ENCODE results near the gene PIP5K1A.

PIP5K1A gene

GRCh38 chr1:151289080-151289935, 91.0 kb downstream of the PIP5K1A start:
- TF ChIP-seq, protein P1, sequence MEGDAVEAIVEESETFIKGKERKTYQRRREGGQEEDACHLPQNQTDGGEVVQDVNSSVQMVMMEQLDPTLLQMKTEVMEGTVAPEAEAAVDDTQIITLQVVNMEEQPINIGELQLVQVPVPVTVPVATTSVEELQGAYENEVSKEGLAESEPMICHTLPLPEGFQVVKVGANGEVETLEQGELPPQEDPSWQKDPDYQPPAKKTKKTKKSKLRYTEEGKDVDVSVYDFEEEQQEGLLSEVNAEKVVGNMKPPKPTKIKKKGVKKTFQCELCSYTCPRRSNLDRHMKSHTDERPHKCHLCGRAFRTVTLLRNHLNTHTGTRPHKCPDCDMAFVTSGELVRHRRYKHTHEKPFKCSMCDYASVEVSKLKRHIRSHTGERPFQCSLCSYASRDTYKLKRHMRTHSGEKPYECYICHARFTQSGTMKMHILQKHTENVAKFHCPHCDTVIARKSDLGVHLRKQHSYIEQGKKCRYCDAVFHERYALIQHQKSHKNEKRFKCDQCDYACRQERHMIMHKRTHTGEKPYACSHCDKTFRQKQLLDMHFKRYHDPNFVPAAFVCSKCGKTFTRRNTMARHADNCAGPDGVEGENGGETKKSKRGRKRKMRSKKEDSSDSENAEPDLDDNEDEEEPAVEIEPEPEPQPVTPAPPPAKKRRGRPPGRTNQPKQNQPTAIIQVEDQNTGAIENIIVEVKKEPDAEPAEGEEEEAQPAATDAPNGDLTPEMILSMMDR (IDR thresholded peaks at IDR 0.05; ENCODE audit: low read depth, low read length): no peak

GRCh38 chr1:151289991-151290708, 91.8 kb downstream of the PIP5K1A start:
- no peak for DNase-seq (ENCODE audit: low read depth in 2 of 2)
- H3K4me3 ChIP-seq (replicated peaks in 1 of 2; ENCODE audit: low read depth in 2 of 2, low read length in 2 of 2): no peak overlapping the region
- TF ChIP-seq, protein P1 (IDR thresholded peaks at IDR 0.05; ENCODE audit: low read depth, low read length): no peak

More at GRCh38 chr1:151289080-151289935, 91.0 kb downstream of the PIP5K1A start:
- no peak overlapping the region for H3K4me3 ChIP-seq (replicated peaks in 1 of 2; ENCODE audit: low read depth in 2 of 2, low read length in 2 of 2)
- DNase-seq (ENCODE audit: low read depth in 2 of 2): no peak

DNA sequence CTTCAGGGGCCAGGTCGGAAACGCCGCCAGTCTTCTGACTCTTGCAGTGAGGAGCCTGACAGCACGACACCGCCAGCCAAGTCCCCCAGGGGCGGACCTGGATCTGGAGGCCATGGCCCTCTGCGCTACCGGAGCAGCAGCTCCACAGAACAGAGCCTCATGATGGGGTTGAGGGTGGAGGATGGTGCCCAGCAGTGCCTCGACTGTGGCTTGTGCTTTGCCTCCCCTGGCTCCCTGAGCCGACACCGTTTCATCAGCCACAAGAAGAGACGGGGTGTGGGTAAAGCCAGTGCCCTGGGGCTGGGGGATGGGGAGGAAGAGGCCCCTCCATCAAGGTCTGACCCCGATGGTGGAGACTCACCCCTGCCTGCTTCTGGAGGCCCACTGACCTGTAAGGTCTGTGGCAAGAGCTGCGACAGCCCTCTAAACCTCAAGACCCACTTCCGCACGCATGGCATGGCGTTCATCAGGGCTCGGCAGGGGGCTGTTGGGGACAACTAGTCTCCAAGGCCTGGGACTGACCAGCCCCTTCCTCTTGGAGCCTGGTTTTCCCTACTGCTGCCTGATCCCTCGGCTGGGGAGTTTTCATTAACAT, 92.5 kb downstream of the PIP5K1A start:
- DNase-seq (ENCODE audit: low read depth in 2 of 2): no peak
- H3K4me3 ChIP-seq (replicated peaks in 1 of 2; ENCODE audit: low read depth in 2 of 2, low read length in 2 of 2): no peak overlapping the region

GRCh38 chr1:151292207-151293030, 94.1 kb downstream of the PIP5K1A start:
- TF ChIP-seq, protein P1 (IDR thresholded peaks at IDR 0.05; ENCODE audit: low read depth, low read length): peak; percentile 22
- no peak overlapping the region for H3K4me3 ChIP-seq (replicated peaks in 1 of 2; ENCODE audit: low read depth in 2 of 2, low read length in 2 of 2)
- no peak for DNase-seq (ENCODE audit: low read depth in 2 of 2)

More for the DNA sequence above, 92.5 kb downstream of the PIP5K1A start:
- TF ChIP-seq, protein P1 (IDR thresholded peaks at IDR 0.05; ENCODE audit: low read depth, low read length): no peak

GRCh38 chr1:151293093-151293492, 94.7 kb downstream of the PIP5K1A start:
- TF ChIP-seq, protein P1 (IDR thresholded peaks at IDR 0.05; ENCODE audit: low read depth, low read length): no peak
- no peak for DNase-seq (ENCODE audit: low read depth in 2 of 2)
- H3K4me3 ChIP-seq (replicated peaks in 1 of 2; ENCODE audit: low read depth in 2 of 2, low read length in 2 of 2): no peak overlapping the region

Data from cardiac fibroblast (primary cell).